Fibroblast of lung (primary cell): Measurements from ENCODE around the gene PLEKHH2.

Source experiments
- CTCF ChIP-seq, 2 donors: IDR thresholded peaks in 1 of 2; conservative IDR thresholded peaks in 1 of 2; 1 replicate in 1 of 2; 2 replicates in 1 of 2; pipeline ENCODE4 v1.5.1; 2011 to 2012; ENCODE audit warnings: low read length in 2 of 2, control low read depth in 1 of 2, inconsistent platforms in 1 of 2, low read depth in 1 of 2, mild to moderate bottlenecking in 1 of 2
- EZH2 ChIP-seq: IDR thresholded peaks from 2 replicates; pipeline ENCODE4 v1.5.1; 2012; ENCODE audit warnings: low read length, control low read depth, mild to moderate bottlenecking; ENCODE audit errors: missing control alignments

GRCh38 chr2:43727634-43728014 lies 90.6 kb downstream of the PLEKHH2 start:
- TF ChIP-seq CTCF (conservative IDR thresholded peaks at IDR 0.05 in 1 of 2, IDR thresholded peaks at IDR 0.05 in 1 of 2; ENCODE audit: low read depth in 1 of 2, low read length in 2 of 2) (no peak), EZH2 (no peak)
